Esophagus muscularis mucosa (tissue), 4 donors: Measurements from ENCODE around the gene IMPA2.

Experiments used
- EP300 ChIP-seq: sonication (generic); formaldehyde crosslinking; IDR thresholded peaks from one replicate; pipeline ENCODE4 v1.6.1; 2017; ENCODE audit warnings: antibody characterized with exemption
- POLR2A ChIP-seq: fragments of 450-650 bp; IDR thresholded peaks from one replicate; pipeline ENCODE4 v1.6.1; 2017; ENCODE audit warnings: antibody characterized with exemption, moderate library complexity, mild to moderate bottlenecking, low read depth
- POLR2AphosphoS5 ChIP-seq, 2 donors: sonication (generic); formaldehyde crosslinking; IDR thresholded peaks; one replicate each; pipeline ENCODE4 v1.6.1; 2017; ENCODE audit warnings: antibody characterized with exemption in 2 of 2
- TF ChIP-seq, protein P1 (sequence below), 3 experiments: fragments of 200-600 bp in 2 of 3; fragments of 450-650 bp in 1 of 3; sonication (generic) in 2 of 3; IDR thresholded peaks; one replicate each; pipeline ENCODE4 v1.5.1; 2017 to 2019; ENCODE audit warnings: antibody characterized with exemption in 3 of 3, mild to moderate bottlenecking in 2 of 3, moderate library complexity in 1 of 3

DNA sequence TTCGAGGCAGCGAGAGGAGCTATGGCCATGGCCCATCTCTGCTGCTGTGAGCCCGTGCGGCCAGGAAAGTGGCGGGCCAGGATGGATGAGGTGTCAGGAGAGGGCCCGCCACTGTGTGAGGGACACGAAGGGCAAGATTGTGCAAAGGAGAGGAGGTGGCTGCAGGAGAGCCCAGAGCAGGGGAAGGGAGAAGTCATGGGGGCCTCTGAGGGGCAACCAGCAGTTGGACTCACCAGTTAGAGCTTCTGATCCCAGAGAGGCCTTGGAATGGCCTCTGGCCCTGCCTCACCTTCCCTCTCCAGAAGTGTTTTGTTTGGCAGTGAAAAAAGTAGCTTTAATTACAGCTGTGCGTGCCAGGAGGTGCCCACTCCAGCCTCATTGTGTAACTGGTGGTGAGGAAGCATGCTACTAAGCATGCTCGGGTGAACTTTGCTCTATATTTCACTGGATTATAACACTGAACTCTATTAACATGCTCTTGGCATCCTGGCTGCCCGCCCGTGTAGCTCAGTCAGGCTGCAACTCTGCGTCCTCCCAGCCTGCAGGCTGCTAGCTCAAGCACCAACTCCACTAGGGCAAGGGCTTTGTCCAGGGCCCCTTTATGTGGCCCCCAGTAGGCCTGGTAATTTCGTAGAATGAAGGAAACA lies 34.2 kb downstream of the IMPA2 start:
- TF ChIP-seq EP300 (no peak), POLR2A (no peak), POLR2AphosphoS5 (IDR thresholded peaks at IDR 0.05) (peak in 1 of 2 donors; percentile 63)
- TF ChIP-seq, protein P1, sequence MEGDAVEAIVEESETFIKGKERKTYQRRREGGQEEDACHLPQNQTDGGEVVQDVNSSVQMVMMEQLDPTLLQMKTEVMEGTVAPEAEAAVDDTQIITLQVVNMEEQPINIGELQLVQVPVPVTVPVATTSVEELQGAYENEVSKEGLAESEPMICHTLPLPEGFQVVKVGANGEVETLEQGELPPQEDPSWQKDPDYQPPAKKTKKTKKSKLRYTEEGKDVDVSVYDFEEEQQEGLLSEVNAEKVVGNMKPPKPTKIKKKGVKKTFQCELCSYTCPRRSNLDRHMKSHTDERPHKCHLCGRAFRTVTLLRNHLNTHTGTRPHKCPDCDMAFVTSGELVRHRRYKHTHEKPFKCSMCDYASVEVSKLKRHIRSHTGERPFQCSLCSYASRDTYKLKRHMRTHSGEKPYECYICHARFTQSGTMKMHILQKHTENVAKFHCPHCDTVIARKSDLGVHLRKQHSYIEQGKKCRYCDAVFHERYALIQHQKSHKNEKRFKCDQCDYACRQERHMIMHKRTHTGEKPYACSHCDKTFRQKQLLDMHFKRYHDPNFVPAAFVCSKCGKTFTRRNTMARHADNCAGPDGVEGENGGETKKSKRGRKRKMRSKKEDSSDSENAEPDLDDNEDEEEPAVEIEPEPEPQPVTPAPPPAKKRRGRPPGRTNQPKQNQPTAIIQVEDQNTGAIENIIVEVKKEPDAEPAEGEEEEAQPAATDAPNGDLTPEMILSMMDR (IDR thresholded peaks at IDR 0.05) = no peak
